Fibroblast of pulmonary artery (primary cell): ENCODE measurements around the gene NETO2.
A peak's percentile ranks its signal among the peaks of the same experiment; 100 is the strongest.
"Not testable (repeated sequence)": the region's sequence is repeated elsewhere in the genome, so short reads cannot be mapped to it uniquely, and the experiment has no call there.

Source experiments
- DNase-seq: peaks from one replicate; pipeline ENCODE4 v3.0.0-alpha.2; 2010; ENCODE audit warnings: low read depth
- H3K4me3 ChIP-seq: replicated peaks from 2 replicates; pipeline ENCODE4 v1.5.1; 2011; ENCODE audit warnings: low read depth, mild to moderate bottlenecking, control low read depth, low read length, moderate library complexity
- TF ChIP-seq, protein P1 (sequence below): IDR thresholded peaks from 2 replicates; pipeline ENCODE4 v1.5.1; 2011; ENCODE audit warnings: mild to moderate bottlenecking, control low read depth, low read length, inconsistent platforms; ENCODE audit errors: missing control alignments

The NETO2 gene

DNA sequence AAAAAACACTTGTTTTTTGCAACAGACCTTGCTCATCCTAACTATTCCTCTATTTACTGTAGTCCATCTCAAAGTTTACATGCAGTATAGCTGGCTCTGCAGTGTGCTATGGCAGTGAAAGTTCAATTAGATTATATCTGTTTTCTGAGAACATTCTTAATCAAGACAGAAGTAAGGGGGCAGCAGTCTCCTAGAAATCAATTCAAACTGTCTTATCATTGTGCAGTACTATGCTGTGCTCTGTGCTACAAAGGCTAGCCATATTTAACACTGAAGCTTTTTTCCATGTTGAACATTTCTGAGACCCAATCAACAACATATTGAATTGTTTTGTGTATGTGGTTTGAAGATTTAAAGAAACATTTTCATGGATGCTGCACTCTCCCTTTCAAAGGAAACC, 11.4 kb downstream of the NETO2 start:
- peak; percentile 35 for DNase-seq
- no peak overlapping the region for H3K4me3 ChIP-seq
- TF ChIP-seq, protein P1, sequence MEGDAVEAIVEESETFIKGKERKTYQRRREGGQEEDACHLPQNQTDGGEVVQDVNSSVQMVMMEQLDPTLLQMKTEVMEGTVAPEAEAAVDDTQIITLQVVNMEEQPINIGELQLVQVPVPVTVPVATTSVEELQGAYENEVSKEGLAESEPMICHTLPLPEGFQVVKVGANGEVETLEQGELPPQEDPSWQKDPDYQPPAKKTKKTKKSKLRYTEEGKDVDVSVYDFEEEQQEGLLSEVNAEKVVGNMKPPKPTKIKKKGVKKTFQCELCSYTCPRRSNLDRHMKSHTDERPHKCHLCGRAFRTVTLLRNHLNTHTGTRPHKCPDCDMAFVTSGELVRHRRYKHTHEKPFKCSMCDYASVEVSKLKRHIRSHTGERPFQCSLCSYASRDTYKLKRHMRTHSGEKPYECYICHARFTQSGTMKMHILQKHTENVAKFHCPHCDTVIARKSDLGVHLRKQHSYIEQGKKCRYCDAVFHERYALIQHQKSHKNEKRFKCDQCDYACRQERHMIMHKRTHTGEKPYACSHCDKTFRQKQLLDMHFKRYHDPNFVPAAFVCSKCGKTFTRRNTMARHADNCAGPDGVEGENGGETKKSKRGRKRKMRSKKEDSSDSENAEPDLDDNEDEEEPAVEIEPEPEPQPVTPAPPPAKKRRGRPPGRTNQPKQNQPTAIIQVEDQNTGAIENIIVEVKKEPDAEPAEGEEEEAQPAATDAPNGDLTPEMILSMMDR = no peak

DNA sequence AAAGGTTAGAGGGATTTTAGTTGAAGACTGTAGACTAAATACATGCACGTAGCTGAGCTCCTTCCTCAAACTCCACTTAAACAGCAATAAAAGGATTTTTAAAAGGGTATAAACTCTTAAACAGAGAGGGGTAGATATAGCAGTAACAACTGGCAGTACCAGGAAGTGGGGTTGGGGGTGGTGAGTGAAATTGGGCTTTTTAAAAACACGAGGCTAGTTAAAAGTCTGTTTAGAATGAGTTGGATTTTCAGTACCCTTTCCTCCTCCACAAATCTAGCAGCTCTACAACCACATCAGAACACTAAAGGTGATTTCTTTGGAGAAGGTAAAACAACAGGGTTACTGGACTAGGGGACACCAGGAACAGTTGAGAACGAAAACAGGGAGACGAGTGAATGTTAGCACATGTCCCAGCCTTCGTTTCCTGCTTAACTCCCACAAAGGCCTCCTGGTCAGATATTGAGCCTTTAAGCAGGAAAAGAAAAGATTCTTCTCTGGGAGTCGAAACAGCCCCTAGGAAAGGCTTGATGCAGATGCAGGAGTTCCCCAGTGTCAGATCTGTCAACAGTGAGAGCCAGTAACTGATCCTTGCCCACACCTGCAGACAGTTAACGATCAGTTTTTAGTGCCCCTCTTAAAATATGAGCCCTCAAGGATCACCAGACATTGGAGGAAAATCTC, 13.8 kb downstream of the NETO2 start:
- DNase-seq = peak; percentile 26
- H3K4me3 ChIP-seq = no peak overlapping the region
- TF ChIP-seq, protein P1 = no peak

DNA sequence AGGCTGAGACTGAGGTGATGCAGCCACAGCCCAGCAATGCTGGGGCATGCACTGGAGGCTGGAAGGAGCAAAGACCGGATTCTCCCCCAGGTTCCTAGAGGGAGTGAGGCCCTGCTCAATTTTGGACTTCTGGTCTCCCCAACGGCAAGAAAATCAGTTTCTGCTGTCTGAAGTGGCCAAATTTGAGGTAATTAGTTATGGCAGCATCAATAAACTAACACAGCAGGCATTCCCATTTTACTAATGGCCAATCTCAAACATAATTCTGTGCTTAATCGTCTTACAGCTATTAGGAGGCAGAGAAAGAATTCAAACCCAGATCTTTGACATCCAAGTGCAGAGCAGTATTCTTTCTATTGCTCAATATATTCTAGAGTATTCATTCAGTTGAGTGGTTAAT, 16.2 kb downstream of the NETO2 start:
- TF ChIP-seq, protein P1 = no peak
- DNase-seq = no peak
- no peak overlapping the region for H3K4me3 ChIP-seq

DNA sequence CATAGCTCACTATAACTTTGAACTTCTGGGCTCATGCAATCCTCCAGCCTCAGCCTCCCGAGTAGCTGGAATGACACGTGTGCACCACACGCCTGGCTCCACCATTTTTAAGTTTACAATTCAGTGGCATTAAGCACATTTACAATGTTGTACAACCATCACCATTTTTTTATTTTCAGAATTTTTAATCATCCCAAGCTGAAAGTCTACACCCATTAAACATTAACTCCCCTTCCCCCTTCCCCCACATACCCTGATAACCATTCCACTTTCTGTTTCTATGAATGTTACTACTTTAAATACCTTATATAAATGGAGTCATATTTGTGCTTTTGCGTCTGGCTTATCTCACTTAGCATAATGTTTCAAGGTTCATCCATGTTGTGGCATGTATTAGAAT, 18.0 kb downstream of the NETO2 start:
- no peak for DNase-seq
- TF ChIP-seq, protein P1 = no peak
- H3K4me3 ChIP-seq = no peak overlapping the region

DNA sequence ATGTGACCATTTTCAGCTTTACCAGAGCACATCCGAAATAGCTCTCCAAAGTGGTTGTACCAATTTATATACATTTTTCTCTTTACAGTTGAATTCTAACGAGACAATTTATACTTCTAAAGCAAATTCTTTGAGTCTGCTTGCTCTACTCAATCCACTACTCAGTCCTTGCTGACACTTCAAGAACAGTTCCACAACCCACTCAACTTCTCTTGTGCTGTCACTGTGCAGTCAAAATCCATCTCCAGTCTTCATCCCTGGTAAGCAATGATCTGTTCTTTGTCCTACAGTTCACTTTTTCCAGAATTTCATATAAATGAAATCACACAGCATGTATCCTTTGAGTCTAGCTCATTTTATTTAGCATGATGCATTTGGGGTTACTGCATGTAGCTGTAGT, 30.6 kb downstream of the NETO2 start:
- no peak overlapping the region for H3K4me3 ChIP-seq
- no peak for DNase-seq
- TF ChIP-seq, protein P1 = no peak

DNA sequence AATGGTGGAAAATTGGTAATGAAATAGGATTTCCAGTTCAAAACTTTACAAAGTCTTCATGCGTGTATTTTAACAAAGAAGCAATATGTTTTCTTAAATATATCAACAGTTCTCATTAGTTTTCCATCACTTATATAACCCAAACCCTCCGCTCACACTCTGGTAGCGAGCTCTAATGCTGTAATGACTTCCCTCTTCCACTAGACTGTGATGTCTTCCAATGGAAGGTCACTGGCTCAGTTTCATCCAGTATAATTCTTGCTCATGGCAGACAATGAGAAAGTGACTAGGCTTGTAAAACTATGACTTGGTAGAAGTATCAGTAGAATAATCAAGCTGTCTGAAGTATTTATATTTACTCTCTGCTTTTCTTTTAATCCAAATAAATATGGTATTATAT, 32.8 kb downstream of the NETO2 start:
- peak; percentile 8 for DNase-seq
- TF ChIP-seq, protein P1 = peak; percentile 13
- H3K4me3 ChIP-seq = no peak overlapping the region

DNA sequence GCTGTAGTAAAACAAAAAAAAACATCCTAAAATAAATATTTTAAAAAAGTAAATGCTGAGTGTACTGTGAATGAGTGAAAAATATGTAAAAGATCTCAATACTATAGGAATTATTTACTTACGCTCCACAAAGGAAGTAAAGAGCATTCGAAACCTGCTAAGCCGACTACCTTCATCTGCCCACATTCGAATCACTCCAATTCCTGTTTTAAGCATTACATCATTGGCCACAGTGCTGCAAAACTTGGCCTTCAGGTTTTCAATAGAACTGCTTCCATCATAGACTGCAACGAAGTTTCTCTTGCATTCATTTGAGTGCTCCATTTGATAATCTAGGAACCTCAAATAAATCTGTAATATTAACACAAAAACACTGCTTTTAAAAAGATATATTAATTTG, 34.4 kb downstream of the NETO2 start:
- TF ChIP-seq, protein P1 = no peak
- no peak for DNase-seq
- H3K4me3 ChIP-seq = no peak overlapping the region

DNA sequence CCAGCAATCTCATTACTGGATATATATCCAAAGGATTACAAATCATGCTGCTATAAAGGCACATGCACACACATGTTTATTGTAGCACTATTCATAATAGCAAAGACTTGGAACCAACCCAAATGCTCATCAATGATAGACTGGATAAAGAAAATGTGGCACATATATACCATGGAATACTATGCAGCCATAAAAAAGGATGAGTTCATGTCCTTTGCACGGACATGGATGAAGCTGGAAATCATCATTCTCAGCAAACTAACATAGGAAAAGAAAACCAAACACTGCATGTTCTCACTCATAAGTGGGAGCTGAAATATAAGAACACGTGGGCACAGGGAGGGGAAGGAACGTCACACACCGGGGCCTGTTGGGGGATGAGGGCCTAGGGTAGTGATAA, 40.8 kb downstream of the NETO2 start:
- not testable (repeated sequence) for DNase-seq, H3K4me3 ChIP-seq

DNA sequence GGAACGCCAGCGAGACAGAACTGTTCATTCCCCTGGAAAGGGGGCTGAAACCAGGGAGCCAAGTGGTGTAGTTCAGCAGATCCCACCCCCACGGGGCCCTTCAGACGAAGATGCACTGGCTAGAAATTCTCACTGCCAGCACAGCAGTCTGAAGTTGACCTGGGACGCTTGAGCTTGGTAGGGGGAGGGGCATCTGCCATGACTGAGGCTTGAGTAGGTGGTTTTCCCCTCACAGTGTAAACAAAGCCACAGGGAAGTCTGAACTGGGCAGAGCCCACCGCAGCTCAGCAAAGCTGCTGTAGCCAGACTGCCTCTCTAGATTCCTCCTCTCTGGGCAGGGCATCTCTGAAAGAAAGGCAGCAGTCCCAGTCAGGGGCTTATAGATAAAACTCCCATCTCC, 46.6 kb downstream of the NETO2 start:
- DNase-seq, H3K4me3 ChIP-seq: not testable (repeated sequence)
